MCF 10A (cell line): ENCODE data around the gene C11orf42. TPM values are rescaled to one million over a fixed set of nuclear protein-coding genes. Genes with fewer than 3 reads are reported as not detected.

Experiments used
- BruUV-seq: library from RNA; stranded (reverse); fragments of 400-500 nt; replicated peaks from 2 replicates; lab custom pipeline; 2021; lab: Mats Ljungman, UMichigan
- CTCF ChIA-PET: fragments of 300-600 bp; sonication (Branson Sonifier 250); formaldehyde crosslinking; extraction: SDS; loops from one replicate; lab custom pipeline; 2021; ENCODE audit warnings: antibody characterized with exemption, inconsistent platforms; lab: Yijun Ruan, JAX
- POLR2A ChIA-PET: fragments of 300-600, 350-650 bp; sonication (Branson Sonifier 250); formaldehyde crosslinking; extraction: SDS; loops from one replicate; lab custom pipeline; 2020; ENCODE audit warnings: antibody characterized with exemption, inconsistent platforms; lab: Yijun Ruan, JAX
- DNase-seq: peaks from one replicate; pipeline ENCODE4 v3.0.0-alpha.2; 2018; ENCODE audit not compliant: unreplicated experiment
- H3K27ac Mint-ChIP-seq: one replicate; pipeline ENCODE4 v1.8.0; 2022; ENCODE audit warnings: mild to moderate bottlenecking, low read depth, mixed read lengths; ENCODE audit not compliant: unreplicated experiment
- H3K27me3 Mint-ChIP-seq: one replicate; pipeline ENCODE4 v1.8.0; 2022; ENCODE audit warnings: mixed read lengths; ENCODE audit not compliant: insufficient read depth, unreplicated experiment
- H3K36me3 Mint-ChIP-seq: one replicate; pipeline ENCODE4 v1.8.0; 2022; ENCODE audit warnings: mild to moderate bottlenecking, moderate library complexity, mixed read lengths; ENCODE audit not compliant: insufficient read depth, unreplicated experiment
- H3K4me1 Mint-ChIP-seq: one replicate; pipeline ENCODE4 v1.8.0; 2022; ENCODE audit warnings: mixed read lengths; ENCODE audit not compliant: insufficient read depth, unreplicated experiment
- H3K4me3 Mint-ChIP-seq: one replicate; pipeline ENCODE4 v1.8.0; 2022; ENCODE audit warnings: mild to moderate bottlenecking, moderate library complexity, mixed read lengths; ENCODE audit not compliant: unreplicated experiment
- H3K9me3 Mint-ChIP-seq: one replicate; pipeline ENCODE4 v1.8.0; 2022; ENCODE audit warnings: mixed read lengths; ENCODE audit not compliant: unreplicated experiment
- CTCF ChIP-seq: fragments of 200-600 bp; IDR thresholded peaks from one replicate; pipeline ENCODE4 v1.8.0; 2022; ENCODE audit warnings: antibody characterized with exemption, mild to moderate bottlenecking; ENCODE audit not compliant: unreplicated experiment
- intact Hi-C: fragments of 100-400 bp; cut with micrococcal nuclease; formaldehyde crosslinking; loops from 2 replicates; pipeline ENCODE4 v1.14.1; 2022
- total RNA-seq: library from RNA; stranded (reverse); gene quantifications from 2 replicates; pipeline ENCODE4 v1.2.3, GENCODE V29; 2022

The C11orf42 gene
- total RNA-seq, 1 experiment from 2014 or later = not detected

- Mint-ChIP-seq H3K9me3 (no peaks in the 10 kb centered on the region), H3K36me3 (peaks cover 14% of the 10 kb centered on the region), H3K27ac (no peak overlapping the region), H3K4me3 (no peak overlapping the region), H3K4me1 (peaks cover 8% of the 10 kb centered on the region), H3K27me3 (no peaks in the 10 kb centered on the region)
- BruUV-seq = no TSS peak
- ChIA-PET POLR2A (no interaction called here), CTCF (no interaction called here)
- DNase-seq = no peak
- intact Hi-C loops = no loop called here
- no peak for TF ChIP-seq CTCF
Observed at GRCh38 chr11:6203327-6203726, 2.0 kb upstream of the C11orf42 start.

GRCh38 chr11:6204706-6205105 lies 651 bp upstream of the C11orf42 start:
- Mint-ChIP-seq H3K4me1 (peaks cover 8% of the 10 kb centered on the region), H3K9me3 (no peaks in the 10 kb centered on the region), H3K27ac (no peak overlapping the region), H3K27me3 (no peaks in the 10 kb centered on the region), H3K4me3 (no peak overlapping the region), H3K36me3 (peaks cover 24% of the 10 kb centered on the region)
- POLR2A ChIA-PET = interaction anchor here (0.7 kb wide), 1 partner anchor 463 kb away, joined by 3 read pairs; no protein-coding TSS in a partner anchor
- intact Hi-C loops = no loop called here
- CTCF ChIA-PET = interaction anchor here (0.6 to 1.3 kb wide), 3 partner anchors 17 to 149 kb away, joined by 3 to 4 read pairs (median 3); no protein-coding TSS in a partner anchor
- DNase-seq = peak; percentile 60
- no TSS peak for BruUV-seq
- no peak for TF ChIP-seq CTCF

GRCh38 chr11:6206456-6207180 lies 1.3 kb downstream of the C11orf42 start:
- H3K27me3 Mint-ChIP-seq = no peaks in the 10 kb centered on the region
- ChIA-PET POLR2A (no interaction called here), CTCF (interaction anchor here (0.6 to 1.8 kb wide), 5 partner anchors 43 to 183 kb away, joined by 3 to 10 read pairs (median 4); no protein-coding TSS in a partner anchor)
- H3K27ac Mint-ChIP-seq = no peak overlapping the region
- peaks cover 37% of the 10 kb centered on the region for H3K36me3 Mint-ChIP-seq
- no peak for DNase-seq
- TF ChIP-seq CTCF = no peak
- H3K9me3 Mint-ChIP-seq = no peaks in the 10 kb centered on the region
- intact Hi-C loops = no loop called here
- no peak overlapping the region for H3K4me3 Mint-ChIP-seq
- no TSS peak for BruUV-seq
- H3K4me1 Mint-ChIP-seq = peaks cover 4% of the 10 kb centered on the region

- intact Hi-C loops = no loop called here
- H3K9me3 Mint-ChIP-seq = no peaks in the 10 kb centered on the region
- no peaks in the 10 kb centered on the region for H3K27me3 Mint-ChIP-seq
- H3K36me3 Mint-ChIP-seq = peaks cover 37% of the 10 kb centered on the region
- CTCF ChIA-PET = no interaction called here
- no peak overlapping the region for H3K4me3 Mint-ChIP-seq
- no peak overlapping the region for H3K27ac Mint-ChIP-seq
- BruUV-seq = no TSS peak
- DNase-seq = no peak
- POLR2A ChIA-PET = no interaction called here
- peaks cover 4% of the 10 kb centered on the region for H3K4me1 Mint-ChIP-seq
- no peak for TF ChIP-seq CTCF
Observed at GRCh38 chr11:6209801-6210200, 4.4 kb downstream of the C11orf42 start.
